HepG2 (cell line): ENCODE measurements around the gene CUL7.

Experiments
- TCF7 ChIP-seq: sonication (generic); IDR thresholded peaks from 2 replicates; pipeline ENCODE4 v1.6.1; 2016; ENCODE audit warnings: antibody characterized with exemption, low read depth
- ZMYM2 ChIP-seq: sonication (generic); formaldehyde crosslinking; IDR thresholded peaks from 2 replicates; pipeline ENCODE4 v1.8.0; 2022; ENCODE audit warnings: mild to moderate bottlenecking, missing genetic modification reagents
- ZNF780A ChIP-seq: sonication (generic); formaldehyde crosslinking; IDR thresholded peaks from 2 replicates; pipeline ENCODE4 v1.8.0; 2022; ENCODE audit warnings: mild to moderate bottlenecking, missing genetic modification reagents, moderate library complexity
- TF ChIP-seq, protein P1 (sequence below): sonication (generic); formaldehyde crosslinking; IDR thresholded peaks from 2 replicates; pipeline ENCODE4 v1.5.0; 2020; ENCODE audit warnings: mild to moderate bottlenecking, missing genetic modification reagents, moderate library complexity
- TF ChIP-seq, protein P2 (sequence below): sonication (generic); formaldehyde crosslinking; IDR thresholded peaks from 2 replicates; pipeline ENCODE4 v1.4.0; 2020; ENCODE audit warnings: missing genetic modification reagents
- TF ChIP-seq, protein P3 (sequence below): sonication (generic); formaldehyde crosslinking; IDR thresholded peaks from 2 replicates; pipeline ENCODE4 v1.5.0; 2020; ENCODE audit warnings: mild to moderate bottlenecking, missing genetic modification reagents
- TF ChIP-seq, protein P4 (sequence below): sonication (generic); formaldehyde crosslinking; IDR thresholded peaks from 2 replicates; pipeline ENCODE4 v1.4.0; 2020; ENCODE audit warnings: missing genetic modification reagents
- TF ChIP-seq, protein P5 (sequence below), 2 experiments: sonication (generic) in 1 of 2; formaldehyde crosslinking in 1 of 2; IDR thresholded peaks; 2 replicates each; pipeline versions ENCODE4 v1.5.1 to v1.6.1; 2011 to 2020; ENCODE audit warnings: borderline replicate concordance in 1 of 2, low read depth in 1 of 2, low read length in 1 of 2, mild to moderate bottlenecking in 1 of 2, missing genetic modification reagents in 1 of 2, moderate library complexity in 1 of 2
- TF ChIP-seq, protein P6 (sequence below): IDR thresholded peaks from 2 replicates; pipeline ENCODE4 v1.4.0; 2020; ENCODE audit warnings: mild to moderate bottlenecking, missing genetic modification reagents

DNA sequence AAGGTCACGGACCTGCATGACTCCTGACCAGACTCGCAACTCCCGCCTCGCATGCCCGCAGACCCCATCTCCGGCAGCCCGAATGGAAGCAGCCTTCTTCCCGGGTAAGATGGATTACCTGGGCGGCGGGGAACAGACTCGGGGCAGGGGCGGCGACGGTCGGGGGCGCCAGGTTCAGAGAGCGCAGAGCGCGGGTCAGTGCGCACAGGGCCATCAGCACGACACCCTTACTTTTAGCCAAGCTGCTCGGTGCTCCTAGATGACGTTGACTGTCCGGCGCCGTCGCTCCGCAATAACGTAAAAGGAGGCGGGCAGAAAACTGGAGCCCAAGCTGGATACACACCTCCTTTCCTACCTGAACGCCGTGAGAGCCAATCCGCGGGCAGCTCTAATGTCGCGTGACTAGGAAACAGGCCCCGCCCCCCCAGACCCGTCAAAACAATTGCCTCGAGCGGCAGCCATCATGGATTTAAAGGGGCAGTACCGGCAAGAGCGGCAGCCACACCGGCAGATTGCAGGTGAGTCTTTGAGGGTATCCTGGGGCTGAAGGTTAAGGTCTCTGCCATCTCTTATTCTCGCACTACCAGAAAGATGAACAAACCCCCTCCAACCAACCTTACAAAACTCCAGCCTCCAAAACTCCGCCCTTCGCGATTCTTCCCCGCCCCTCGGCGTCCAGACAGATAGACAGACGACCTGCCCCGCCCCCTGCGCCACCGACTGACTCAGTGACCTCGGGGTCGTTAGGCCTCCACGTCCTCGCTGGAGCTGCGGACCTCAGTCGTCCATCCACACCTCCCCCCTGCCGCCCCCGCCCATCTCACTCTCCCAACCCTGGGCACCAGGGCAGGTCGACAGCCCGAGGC, 5.8 kb upstream of the CUL7 start, which contains the start of the genes KLC4 and MRPL2:
- TF ChIP-seq ZMYM2 (CRISPR knock-in tag) (no peak), TCF7 (peak; percentile 5; the same call in 1 of the 2 replicates), ZNF780A (CRISPR knock-in tag) (no peak)
- TF ChIP-seq, protein P1, sequence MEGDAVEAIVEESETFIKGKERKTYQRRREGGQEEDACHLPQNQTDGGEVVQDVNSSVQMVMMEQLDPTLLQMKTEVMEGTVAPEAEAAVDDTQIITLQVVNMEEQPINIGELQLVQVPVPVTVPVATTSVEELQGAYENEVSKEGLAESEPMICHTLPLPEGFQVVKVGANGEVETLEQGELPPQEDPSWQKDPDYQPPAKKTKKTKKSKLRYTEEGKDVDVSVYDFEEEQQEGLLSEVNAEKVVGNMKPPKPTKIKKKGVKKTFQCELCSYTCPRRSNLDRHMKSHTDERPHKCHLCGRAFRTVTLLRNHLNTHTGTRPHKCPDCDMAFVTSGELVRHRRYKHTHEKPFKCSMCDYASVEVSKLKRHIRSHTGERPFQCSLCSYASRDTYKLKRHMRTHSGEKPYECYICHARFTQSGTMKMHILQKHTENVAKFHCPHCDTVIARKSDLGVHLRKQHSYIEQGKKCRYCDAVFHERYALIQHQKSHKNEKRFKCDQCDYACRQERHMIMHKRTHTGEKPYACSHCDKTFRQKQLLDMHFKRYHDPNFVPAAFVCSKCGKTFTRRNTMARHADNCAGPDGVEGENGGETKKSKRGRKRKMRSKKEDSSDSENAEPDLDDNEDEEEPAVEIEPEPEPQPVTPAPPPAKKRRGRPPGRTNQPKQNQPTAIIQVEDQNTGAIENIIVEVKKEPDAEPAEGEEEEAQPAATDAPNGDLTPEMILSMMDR (CRISPR knock-in tag), result peak; percentile 11; the same call in 1 of the 2 replicates
- TF ChIP-seq, protein P2, sequence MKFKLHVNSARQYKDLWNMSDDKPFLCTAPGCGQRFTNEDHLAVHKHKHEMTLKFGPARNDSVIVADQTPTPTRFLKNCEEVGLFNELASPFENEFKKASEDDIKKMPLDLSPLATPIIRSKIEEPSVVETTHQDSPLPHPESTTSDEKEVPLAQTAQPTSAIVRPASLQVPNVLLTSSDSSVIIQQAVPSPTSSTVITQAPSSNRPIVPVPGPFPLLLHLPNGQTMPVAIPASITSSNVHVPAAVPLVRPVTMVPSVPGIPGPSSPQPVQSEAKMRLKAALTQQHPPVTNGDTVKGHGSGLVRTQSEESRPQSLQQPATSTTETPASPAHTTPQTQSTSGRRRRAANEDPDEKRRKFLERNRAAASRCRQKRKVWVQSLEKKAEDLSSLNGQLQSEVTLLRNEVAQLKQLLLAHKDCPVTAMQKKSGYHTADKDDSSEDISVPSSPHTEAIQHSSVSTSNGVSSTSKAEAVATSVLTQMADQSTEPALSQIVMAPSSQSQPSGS (CRISPR knock-in tag), result peak; percentile 79
- TF ChIP-seq, protein P3, sequence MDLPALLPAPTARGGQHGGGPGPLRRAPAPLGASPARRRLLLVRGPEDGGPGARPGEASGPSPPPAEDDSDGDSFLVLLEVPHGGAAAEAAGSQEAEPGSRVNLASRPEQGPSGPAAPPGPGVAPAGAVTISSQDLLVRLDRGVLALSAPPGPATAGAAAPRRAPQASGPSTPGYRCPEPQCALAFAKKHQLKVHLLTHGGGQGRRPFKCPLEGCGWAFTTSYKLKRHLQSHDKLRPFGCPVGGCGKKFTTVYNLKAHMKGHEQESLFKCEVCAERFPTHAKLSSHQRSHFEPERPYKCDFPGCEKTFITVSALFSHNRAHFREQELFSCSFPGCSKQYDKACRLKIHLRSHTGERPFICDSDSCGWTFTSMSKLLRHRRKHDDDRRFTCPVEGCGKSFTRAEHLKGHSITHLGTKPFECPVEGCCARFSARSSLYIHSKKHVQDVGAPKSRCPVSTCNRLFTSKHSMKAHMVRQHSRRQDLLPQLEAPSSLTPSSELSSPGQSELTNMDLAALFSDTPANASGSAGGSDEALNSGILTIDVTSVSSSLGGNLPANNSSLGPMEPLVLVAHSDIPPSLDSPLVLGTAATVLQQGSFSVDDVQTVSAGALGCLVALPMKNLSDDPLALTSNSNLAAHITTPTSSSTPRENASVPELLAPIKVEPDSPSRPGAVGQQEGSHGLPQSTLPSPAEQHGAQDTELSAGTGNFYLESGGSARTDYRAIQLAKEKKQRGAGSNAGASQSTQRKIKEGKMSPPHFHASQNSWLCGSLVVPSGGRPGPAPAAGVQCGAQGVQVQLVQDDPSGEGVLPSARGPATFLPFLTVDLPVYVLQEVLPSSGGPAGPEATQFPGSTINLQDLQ (CRISPR knock-in tag), result peak; percentile 42; the same call in 1 of the 2 replicates
- TF ChIP-seq, protein P4, sequence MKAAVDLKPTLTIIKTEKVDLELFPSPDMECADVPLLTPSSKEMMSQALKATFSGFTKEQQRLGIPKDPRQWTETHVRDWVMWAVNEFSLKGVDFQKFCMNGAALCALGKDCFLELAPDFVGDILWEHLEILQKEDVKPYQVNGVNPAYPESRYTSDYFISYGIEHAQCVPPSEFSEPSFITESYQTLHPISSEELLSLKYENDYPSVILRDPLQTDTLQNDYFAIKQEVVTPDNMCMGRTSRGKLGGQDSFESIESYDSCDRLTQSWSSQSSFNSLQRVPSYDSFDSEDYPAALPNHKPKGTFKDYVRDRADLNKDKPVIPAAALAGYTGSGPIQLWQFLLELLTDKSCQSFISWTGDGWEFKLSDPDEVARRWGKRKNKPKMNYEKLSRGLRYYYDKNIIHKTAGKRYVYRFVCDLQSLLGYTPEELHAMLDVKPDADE, result peak; percentile 59; the same call in 1 of the 2 replicates
- TF ChIP-seq, protein P5, sequence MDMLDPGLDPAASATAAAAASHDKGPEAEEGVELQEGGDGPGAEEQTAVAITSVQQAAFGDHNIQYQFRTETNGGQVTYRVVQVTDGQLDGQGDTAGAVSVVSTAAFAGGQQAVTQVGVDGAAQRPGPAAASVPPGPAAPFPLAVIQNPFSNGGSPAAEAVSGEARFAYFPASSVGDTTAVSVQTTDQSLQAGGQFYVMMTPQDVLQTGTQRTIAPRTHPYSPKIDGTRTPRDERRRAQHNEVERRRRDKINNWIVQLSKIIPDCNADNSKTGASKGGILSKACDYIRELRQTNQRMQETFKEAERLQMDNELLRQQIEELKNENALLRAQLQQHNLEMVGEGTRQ (IDR thresholded peaks at IDR 0.05; ENCODE audit: low read depth, low read length), result peak; percentile 52
- TF ChIP-seq, protein P5 (CRISPR knock-in tag; IDR thresholded peaks at IDR 0.05; ENCODE audit: borderline replicate concordance), result peak; percentile 79; the same call in 1 of the 2 replicates
- TF ChIP-seq, protein P6, sequence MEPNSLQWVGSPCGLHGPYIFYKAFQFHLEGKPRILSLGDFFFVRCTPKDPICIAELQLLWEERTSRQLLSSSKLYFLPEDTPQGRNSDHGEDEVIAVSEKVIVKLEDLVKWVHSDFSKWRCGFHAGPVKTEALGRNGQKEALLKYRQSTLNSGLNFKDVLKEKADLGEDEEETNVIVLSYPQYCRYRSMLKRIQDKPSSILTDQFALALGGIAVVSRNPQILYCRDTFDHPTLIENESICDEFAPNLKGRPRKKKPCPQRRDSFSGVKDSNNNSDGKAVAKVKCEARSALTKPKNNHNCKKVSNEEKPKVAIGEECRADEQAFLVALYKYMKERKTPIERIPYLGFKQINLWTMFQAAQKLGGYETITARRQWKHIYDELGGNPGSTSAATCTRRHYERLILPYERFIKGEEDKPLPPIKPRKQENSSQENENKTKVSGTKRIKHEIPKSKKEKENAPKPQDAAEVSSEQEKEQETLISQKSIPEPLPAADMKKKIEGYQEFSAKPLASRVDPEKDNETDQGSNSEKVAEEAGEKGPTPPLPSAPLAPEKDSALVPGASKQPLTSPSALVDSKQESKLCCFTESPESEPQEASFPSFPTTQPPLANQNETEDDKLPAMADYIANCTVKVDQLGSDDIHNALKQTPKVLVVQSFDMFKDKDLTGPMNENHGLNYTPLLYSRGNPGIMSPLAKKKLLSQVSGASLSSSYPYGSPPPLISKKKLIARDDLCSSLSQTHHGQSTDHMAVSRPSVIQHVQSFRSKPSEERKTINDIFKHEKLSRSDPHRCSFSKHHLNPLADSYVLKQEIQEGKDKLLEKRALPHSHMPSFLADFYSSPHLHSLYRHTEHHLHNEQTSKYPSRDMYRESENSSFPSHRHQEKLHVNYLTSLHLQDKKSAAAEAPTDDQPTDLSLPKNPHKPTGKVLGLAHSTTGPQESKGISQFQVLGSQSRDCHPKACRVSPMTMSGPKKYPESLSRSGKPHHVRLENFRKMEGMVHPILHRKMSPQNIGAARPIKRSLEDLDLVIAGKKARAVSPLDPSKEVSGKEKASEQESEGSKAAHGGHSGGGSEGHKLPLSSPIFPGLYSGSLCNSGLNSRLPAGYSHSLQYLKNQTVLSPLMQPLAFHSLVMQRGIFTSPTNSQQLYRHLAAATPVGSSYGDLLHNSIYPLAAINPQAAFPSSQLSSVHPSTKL (CRISPR knock-in tag), result no peak
